Retinal pigment epithelial cell (primary cell): ENCODE measurements around the gene SLC9A8.

ENCODE experiments used
- DNase-seq: peaks from one replicate; pipeline ENCODE4 v3.0.0-alpha.2; 2010; ENCODE audit warnings: low read depth
- H3K4me3 ChIP-seq: 2 replicates; pipeline ENCODE4 v1.5.1; 2011; ENCODE audit warnings: mild to moderate bottlenecking, low read length, control low read depth, moderate library complexity
- CTCF ChIP-seq: conservative IDR thresholded peaks from 2 replicates; pipeline ENCODE4 v1.5.1; 2011; ENCODE audit warnings: low read depth, low read length, control low read depth, inconsistent platforms

SLC9A8 gene

DNA sequence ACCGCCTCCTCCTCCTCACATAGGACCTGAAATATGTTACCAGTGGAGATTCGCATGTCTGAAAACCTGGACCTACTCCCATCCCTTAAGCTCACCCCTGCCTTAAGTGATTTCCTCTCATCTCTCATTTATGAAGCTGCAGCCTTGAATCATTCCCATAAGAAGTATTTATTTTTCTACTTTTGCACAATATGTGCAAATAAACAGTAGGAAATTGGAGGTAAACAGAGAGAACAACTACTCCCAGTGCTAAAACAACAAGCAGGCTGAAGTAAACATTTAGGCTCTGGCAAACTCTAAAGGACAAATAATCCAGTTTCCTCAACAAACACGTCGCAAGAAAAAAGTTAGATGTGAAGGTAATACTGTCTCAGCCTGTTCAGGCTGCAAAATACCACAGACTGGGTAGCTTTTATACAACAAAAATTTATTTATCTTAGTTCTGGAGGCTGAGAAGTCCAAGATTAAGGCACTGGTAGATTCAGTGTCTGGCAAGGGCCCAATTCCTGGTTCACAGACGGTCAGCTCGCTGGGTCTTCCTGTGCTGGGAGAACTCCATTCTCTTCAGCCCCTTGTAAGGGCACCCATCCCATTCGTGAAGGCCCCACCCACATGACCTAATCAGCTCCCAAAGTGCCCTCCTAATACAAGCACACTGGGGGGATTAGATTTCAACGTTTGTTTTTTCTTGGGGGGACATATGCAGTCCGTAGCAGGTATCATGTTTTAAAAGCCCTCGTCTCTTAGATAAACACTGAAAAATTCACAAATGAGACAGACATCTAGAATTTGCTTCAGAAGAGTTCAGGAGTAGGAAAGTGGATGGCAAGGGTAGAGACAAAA, 87.1 kb downstream of the SLC9A8 start:
- no peak overlapping the region for H3K4me3 ChIP-seq

DNA sequence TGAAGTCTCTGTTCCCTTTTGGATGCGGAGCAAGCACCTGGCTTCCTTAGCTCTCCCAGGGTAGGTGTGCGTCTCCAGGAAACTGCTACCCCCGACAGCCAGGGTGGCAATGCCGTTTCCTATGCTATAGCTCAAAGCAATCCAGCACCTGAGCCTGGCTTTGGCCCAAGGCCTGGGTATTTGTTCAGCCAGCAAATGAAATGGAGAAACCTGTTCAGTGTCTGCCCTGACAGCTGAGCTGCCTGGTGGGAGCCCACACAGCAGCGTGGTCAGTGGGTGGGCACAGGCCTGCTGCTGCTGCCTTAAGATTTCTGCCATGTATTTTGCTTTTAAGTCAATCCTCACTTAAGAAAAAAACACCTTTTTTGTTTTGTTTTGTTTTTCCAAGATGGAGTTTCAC, 89.0 kb downstream of the SLC9A8 start:
- TF ChIP-seq CTCF = no peak
- DNase-seq = no peak
- H3K4me3 ChIP-seq = no peak overlapping the region

More for the DNA sequence above, 87.1 kb downstream of the SLC9A8 start:
- no peak for DNase-seq
- no peak for TF ChIP-seq CTCF

DNA sequence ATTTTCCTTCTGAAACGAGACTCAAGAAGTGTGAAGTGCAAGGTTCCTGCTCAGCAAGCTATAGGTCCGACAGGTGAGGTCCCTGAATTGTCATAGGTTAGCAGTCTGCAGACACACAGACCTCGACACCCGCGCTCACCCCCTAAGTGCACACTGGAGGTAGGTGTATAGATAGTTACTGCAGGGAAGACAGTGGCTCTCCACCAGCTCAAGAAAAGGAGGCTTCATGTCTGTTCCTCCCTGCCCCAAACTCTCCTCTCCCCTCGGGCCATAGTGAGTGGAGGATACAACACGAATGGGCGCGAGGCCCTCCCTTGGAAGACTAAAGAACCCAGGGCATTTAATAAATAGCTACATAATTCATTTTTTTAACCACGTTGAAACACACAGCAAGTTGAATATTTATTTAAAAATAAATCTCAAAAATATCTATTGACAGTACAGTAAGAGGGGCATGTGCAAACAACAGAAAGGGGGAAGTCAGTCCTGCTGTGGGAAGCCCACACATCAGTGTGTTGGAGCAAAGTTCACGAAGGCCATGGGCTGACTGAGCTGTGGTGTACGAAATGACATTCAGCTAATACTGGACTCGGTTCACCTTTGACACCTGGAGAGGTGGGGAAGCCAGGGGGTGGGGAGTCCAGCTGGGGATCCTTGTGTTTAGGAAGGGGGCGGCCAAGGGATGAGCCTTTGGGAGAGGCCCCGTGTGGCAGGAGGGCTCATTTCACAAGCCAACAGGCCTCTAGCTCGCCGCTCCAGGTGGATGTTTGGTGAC, 92.0 kb downstream of the SLC9A8 start:
- no peak for DNase-seq
- TF ChIP-seq CTCF = no peak
- H3K4me3 ChIP-seq = no peak overlapping the region

DNA sequence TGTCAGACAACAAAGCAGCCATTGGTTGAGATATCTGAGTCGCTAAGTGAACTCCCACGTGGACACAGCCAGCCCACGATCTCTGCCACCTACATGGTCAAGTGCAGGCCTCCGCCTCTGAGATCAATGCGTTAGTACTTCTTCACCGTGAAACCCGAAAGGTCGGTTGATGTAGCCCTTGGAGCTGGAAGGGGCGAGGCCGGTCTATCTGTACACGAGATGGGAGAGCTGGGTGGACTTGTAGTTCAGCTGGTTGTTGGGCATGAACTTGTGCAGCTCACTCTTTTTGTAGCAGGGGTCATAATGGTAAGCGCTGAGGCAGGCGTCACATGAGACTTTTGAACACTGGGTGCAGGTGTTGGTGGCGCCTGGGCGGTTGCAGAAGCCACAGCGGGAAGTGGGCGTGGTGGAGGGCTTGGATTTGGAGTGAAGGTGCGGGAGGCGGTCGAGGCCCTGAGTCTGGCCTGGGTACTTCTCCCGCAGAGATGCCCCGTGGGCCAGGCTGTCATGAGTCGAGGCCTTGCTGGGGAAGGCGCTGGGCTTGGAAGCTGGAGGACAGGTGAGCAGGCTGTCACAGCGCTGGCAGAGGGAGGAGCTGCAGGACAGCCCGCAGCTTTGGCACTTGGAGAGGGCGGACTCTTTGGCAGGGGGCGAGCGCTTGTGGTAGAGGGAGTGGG, 92.9 kb downstream of the SLC9A8 start:
- DNase-seq = no peak
- TF ChIP-seq CTCF = no peak
- H3K4me3 ChIP-seq = no peak overlapping the region

GRCh38 chr20:49906101-49906604, 93.5 kb downstream of the SLC9A8 start:
- DNase-seq = no peak
- no peak for TF ChIP-seq CTCF
- no peak overlapping the region for H3K4me3 ChIP-seq

DNA sequence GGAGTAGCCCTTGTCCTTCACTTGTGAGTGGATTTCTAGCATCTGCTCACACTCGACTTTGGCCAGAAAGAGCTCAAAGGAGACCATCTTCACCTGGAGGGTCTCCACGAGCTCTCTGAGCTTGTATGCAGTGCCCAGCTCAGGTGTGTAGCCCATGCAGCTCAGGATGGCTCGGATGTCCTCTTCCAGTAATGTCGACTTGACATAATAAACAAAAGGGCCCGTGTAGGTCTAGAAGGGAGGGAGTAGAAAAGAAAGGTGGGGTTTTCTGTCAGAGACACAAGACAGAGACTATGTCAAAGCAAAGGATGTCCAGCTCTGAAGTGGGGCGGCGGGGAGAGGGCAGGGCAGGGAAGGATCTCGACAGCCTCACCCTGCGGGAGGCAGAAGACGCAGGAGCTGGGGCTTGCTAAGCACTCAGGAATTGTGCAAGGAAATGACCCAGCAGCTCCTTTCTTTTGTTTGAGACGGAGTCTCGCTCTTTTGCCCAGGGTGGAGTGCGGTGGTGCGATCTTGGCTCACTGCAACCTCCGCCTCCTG, 94.1 kb downstream of the SLC9A8 start:
- TF ChIP-seq CTCF = no peak
- no peak for DNase-seq
- no peak overlapping the region for H3K4me3 ChIP-seq
